Kidney (tissue), 14 donors: ENCODE measurements around the gene DDX20. TPM values are rescaled to one million over a fixed set of nuclear protein-coding genes. Genes with fewer than 3 reads are reported as not detected.

ENCODE experiments used
- DNase-seq, 5 donors: peaks; one replicate each; pipeline ENCODE4 v3.0.0-alpha.2; 2013 to 2020
- FAIRE-seq: peaks from 2 replicates; lab custom pipeline; 2012; peaks lifted over from hg19 to GRCh38; lab: Jason Lieb, UNC
- H3K27ac ChIP-seq, 2 donors: one replicate each; pipeline ENCODE4 v1.7.0; 2013; ENCODE audit warnings: low read depth in 2 of 2, low read length in 2 of 2, inconsistent platforms in 1 of 2
- H3K27me3 ChIP-seq: one replicate; pipeline ENCODE4 v1.7.1; 2013; ENCODE audit warnings: low read length, inconsistent platforms; ENCODE audit not compliant: control insufficient read depth, insufficient read depth
- H3K36me3 ChIP-seq, 3 donors: one replicate each; pipeline versions ENCODE4 v1.7.0 to v1.7.1; 2013; ENCODE audit warnings: low read length in 3 of 3, control low read depth in 1 of 3, inconsistent platforms in 1 of 3; ENCODE audit not compliant: insufficient read depth in 3 of 3, control insufficient read depth in 2 of 3
- H3K4me1 ChIP-seq, 3 donors: one replicate each; pipeline versions ENCODE4 v1.7.0 to v1.7.1; 2013; ENCODE audit warnings: low read length in 3 of 3, inconsistent platforms in 1 of 3, low read depth in 1 of 3; ENCODE audit not compliant: control insufficient read depth in 2 of 3, insufficient read depth in 2 of 3
- H3K4me3 ChIP-seq, 3 donors: one replicate each; pipeline versions ENCODE4 v1.7.0 to v1.8.1; 2013; ENCODE audit warnings: low read length in 3 of 3, control low read depth in 1 of 3, inconsistent platforms in 1 of 3
- H3K9ac ChIP-seq, 3 donors: one replicate each; pipeline versions ENCODE4 v1.7.0 to v1.7.1; 2013; ENCODE audit warnings: low read length in 3 of 3, control low read depth in 1 of 3, inconsistent platforms in 1 of 3
- H3K9me3 ChIP-seq, 3 donors: one replicate each; pipeline versions ENCODE4 v1.7.0 to v1.7.1; 2013; ENCODE audit warnings: low read length in 3 of 3, control low read depth in 1 of 3, inconsistent platforms in 1 of 3; ENCODE audit not compliant: control insufficient read depth in 2 of 3, insufficient read depth in 1 of 3
- CTCF ChIP-seq: IDR thresholded peaks from 3 replicates; pipeline ENCODE4 v1.5.1; 2012; ENCODE audit warnings: mild to moderate bottlenecking, moderate library complexity, borderline replicate concordance; ENCODE audit not compliant: insufficient read depth; ENCODE audit errors: extremely low read depth
- intact Hi-C: fragments of 100-400 bp; cut with DNase I; formaldehyde crosslinking; loops from one replicate; pipeline ENCODE4 v1.11.1; 2022
- polyA plus RNA-seq: library from polyadenylated mRNA; stranded (reverse); fragments of 350-450 nt; fragmentation: Illumina TruSeq; extraction: RNeasy Lipid Tissue Mini Kit (QIAGEN cat#74804); gene quantifications from one replicate; pipeline ENCODE4 v1.2.3, GENCODE V29; 2014; ENCODE audit warnings: low read depth, low replicate concordance; ENCODE audit not compliant: insufficient read depth
- total RNA-seq: library from RNA; stranded (reverse); fragmentation: NEBNext Ultra II Directional; extraction: Animal tissue kit (Norgen Biotek cat#: 25700); gene quantifications from one replicate; pipeline ENCODE4 v1.2.1, GENCODE V29; 2021
- donor health status: control.
- donor health status: control.
- donor health status: control.
- donor health status: control.
- donor health status: control.
- donor health status: DM: yes; HTN: yes; CAD: no.
- donor health status: Normal renal cell carcinoma (clear cell type).

Gene DDX20
- total and polyA plus RNA-seq, 2 donors from 2014 or later, result 5.5 to 9.6 TPM

GRCh38 chr1:111801071-111801850, 45.6 kb downstream of the DDX20 start:
- TF ChIP-seq CTCF, result no peak
- H3K9me3 ChIP-seq, result no peaks in the 10 kb centered on the region
- H3K9ac ChIP-seq, result no peak overlapping the region
- H3K27me3 ChIP-seq, result no peaks in the 10 kb centered on the region
- H3K4me3 ChIP-seq, result no peak overlapping the region
- intact Hi-C loops, result no loop called here
- FAIRE-seq (no peak), DNase-seq (no peak)
- no peak overlapping the region for H3K27ac ChIP-seq
- H3K36me3 ChIP-seq, result no peaks in the 10 kb centered on the region
- no peaks in the 10 kb centered on the region for H3K4me1 ChIP-seq

- no peaks in the 10 kb centered on the region for H3K4me1 ChIP-seq
- H3K27ac ChIP-seq, result no peak overlapping the region
- H3K36me3 ChIP-seq, result no peaks in the 10 kb centered on the region
- no peak overlapping the region for H3K9ac ChIP-seq
- DNase-seq (no peak), FAIRE-seq (no peak)
- TF ChIP-seq CTCF, result no peak
- no peaks in the 10 kb centered on the region for H3K27me3 ChIP-seq
- intact Hi-C loops, result no loop called here
- no peaks in the 10 kb centered on the region for H3K9me3 ChIP-seq
- no peak overlapping the region for H3K4me3 ChIP-seq
Measured at GRCh38 chr1:111802110-111802509, 46.4 kb downstream of the DDX20 start.

GRCh38 chr1:111802984-111803383, 47.3 kb downstream of the DDX20 start:
- Histone ChIP-seq H3K9ac (no peak overlapping the region), H3K4me1 (no peaks in the 10 kb centered on the region), H3K27ac (no peak overlapping the region), H3K27me3 (no peaks in the 10 kb centered on the region), H3K4me3 (no peak overlapping the region), H3K36me3 (no peaks in the 10 kb centered on the region), H3K9me3 (no peaks in the 10 kb centered on the region)
- intact Hi-C loops, result no loop called here
- TF ChIP-seq CTCF, result no peak
- DNase-seq (no peak), FAIRE-seq (no peak)

GRCh38 chr1:111803951-111804350, 48.2 kb downstream of the DDX20 start:
- Histone ChIP-seq H3K9me3 (no peaks in the 10 kb centered on the region), H3K4me1 (no peaks in the 10 kb centered on the region), H3K27me3 (no peaks in the 10 kb centered on the region), H3K36me3 (no peaks in the 10 kb centered on the region), H3K9ac (no peak overlapping the region), H3K4me3 (no peak overlapping the region), H3K27ac (no peak overlapping the region)
- DNase-seq (no peak), FAIRE-seq (no peak)
- intact Hi-C loops, result no loop called here
- no peak for TF ChIP-seq CTCF
